GM12892 (cell line): ENCODE measurements around the gene EEF1G.

Source experiments
- POLR2A ChIP-seq: IDR thresholded peaks from 2 replicates; pipeline ENCODE4 v1.6.1; 2011; ENCODE audit warnings: low read depth, low read length, control low read depth
- POLR2AphosphoS5 ChIP-seq: IDR thresholded peaks from 2 replicates; pipeline ENCODE4 v1.6.1; 2011; ENCODE audit warnings: low read depth, low read length, control low read depth

GRCh38 chr11:62565100-62565802 is 8.4 kb downstream of the EEF1G start:
- TF ChIP-seq POLR2AphosphoS5 = no peak
- no peak for TF ChIP-seq POLR2A
